Keratinocyte (primary cell): ENCODE measurements around the gene ZNF23. TPM values are rescaled to one million over a fixed set of nuclear protein-coding genes. Genes with fewer than 3 reads are reported as not detected.

Source experiments
- DNase-seq: peaks from one replicate; pipeline ENCODE4 v3.0.0-alpha.2; 2011; ENCODE audit warnings: low read depth, missing footprints, low spot score
- FAIRE-seq: peaks from 2 replicates; lab custom pipeline; 2011; peaks lifted over from hg19 to GRCh38; lab: Jason Lieb, UNC
- H2AFZ ChIP-seq: 2 replicates; pipeline ENCODE4 v1.6.0; 2012; ENCODE audit warnings: low read length, control low read depth, inconsistent platforms; ENCODE audit not compliant: control insufficient read depth
- H3K27ac ChIP-seq: 2 replicates; pipeline ENCODE4 v1.5.1; 2011; ENCODE audit warnings: low read length; ENCODE audit not compliant: control insufficient read depth, insufficient read depth
- H3K27me3 ChIP-seq: 3 replicates; pipeline ENCODE4 v1.6.0; 2011; ENCODE audit warnings: low read length; ENCODE audit not compliant: control insufficient read depth, insufficient read depth; ENCODE audit errors: extremely low read depth
- H3K36me3 ChIP-seq, 2 experiments: 2 replicates in 1 of 2; 3 replicates in 1 of 2; pipeline ENCODE4 v1.5.1; 2011; ENCODE audit warnings: low read length in 2 of 2, mild to moderate bottlenecking in 1 of 2; ENCODE audit not compliant: control insufficient read depth in 2 of 2, insufficient read depth in 2 of 2; ENCODE audit errors: extremely low read depth in 1 of 2
- H3K4me1 ChIP-seq: 3 replicates; pipeline ENCODE4 v1.5.1; 2011; ENCODE audit warnings: low read length; ENCODE audit not compliant: control insufficient read depth, insufficient read depth; ENCODE audit errors: extremely low read depth
- H3K4me2 ChIP-seq: 3 replicates; pipeline ENCODE4 v1.6.0; 2011; ENCODE audit warnings: low read depth, low read length; ENCODE audit not compliant: control insufficient read depth, insufficient read depth; ENCODE audit errors: extremely low read depth
- H3K4me3 ChIP-seq, 3 experiments: fragments of 200-600 bp in 1 of 3; sonication (generic) in 1 of 3; 2 replicates in 2 of 3; 3 replicates in 1 of 3; pipeline ENCODE4 v1.5.1; 2011 to 2016; ENCODE audit warnings: low read length in 3 of 3, mild to moderate bottlenecking in 3 of 3, control low read depth in 2 of 3, inconsistent platforms in 1 of 3, low read depth in 1 of 3, mixed read lengths in 1 of 3, mixed run types in 1 of 3, moderate library complexity in 1 of 3; ENCODE audit not compliant: control insufficient read depth in 2 of 3, insufficient read depth in 2 of 3; ENCODE audit errors: extremely low read depth in 1 of 3
- H3K79me2 ChIP-seq: 2 replicates; pipeline ENCODE4 v1.6.0; 2012; ENCODE audit warnings: low read length; ENCODE audit not compliant: control insufficient read depth, insufficient read depth
- H3K9ac ChIP-seq: 3 replicates; pipeline ENCODE4 v1.6.0; 2011; ENCODE audit warnings: low read length; ENCODE audit not compliant: control insufficient read depth, insufficient read depth; ENCODE audit errors: extremely low read depth
- H3K9me1 ChIP-seq: 3 replicates; pipeline ENCODE4 v1.6.0; 2011; ENCODE audit warnings: low read length; ENCODE audit not compliant: control insufficient read depth, insufficient read depth; ENCODE audit errors: extremely low read depth
- H3K9me3 ChIP-seq: 2 replicates; pipeline ENCODE4 v1.5.1; 2012; ENCODE audit warnings: low read depth, low read length; ENCODE audit not compliant: control insufficient read depth
- H4K20me1 ChIP-seq: 3 replicates; pipeline ENCODE4 v1.6.0; 2011; ENCODE audit warnings: low read length; ENCODE audit not compliant: control insufficient read depth, insufficient read depth; ENCODE audit errors: extremely low read depth
- CTCF ChIP-seq, 3 experiments: IDR thresholded peaks in 1 of 3; conservative IDR thresholded peaks in 1 of 3; optimal IDR thresholded peaks in 1 of 3; 2 replicates in 2 of 3; 3 replicates in 1 of 3; pipeline versions ENCODE3 to v1.5.1; 2011; ENCODE audit warnings: low read length in 3 of 3, mild to moderate bottlenecking in 3 of 3, moderate library complexity in 2 of 3, control low read depth in 1 of 3, inconsistent platforms in 1 of 3; ENCODE audit not compliant: insufficient read depth in 2 of 3; ENCODE audit errors: extremely low read depth in 1 of 3
- EZH2 ChIP-seq: IDR thresholded peaks from one replicate; pipeline ENCODE4 v1.6.1; 2012; ENCODE audit warnings: inconsistent platforms, mild to moderate bottlenecking, low read length, moderate library complexity
- dilution Hi-C: fragments of 300-500 bp; cut with MboI; formaldehyde crosslinking; loops from one replicate; pipeline ENCODE4 v1.7.0; 2020; ENCODE audit warnings: low sequenced_read_pairs; ENCODE audit not compliant: extremely low pct_ligation_motif_present
- polyA plus RNA-seq, 5 experiments: library from polyadenylated mRNA; depleted of rRNA in 3 of 5; stranded (reverse) in 3 of 5; stranded (forward) in 1 of 5; unstranded in 1 of 5; fragments of >200 nt; gene quantifications; 1 replicate in 1 of 5; 2 replicates in 3 of 5; 3 replicates in 1 of 5; pipeline versions ENCODE4 v1.2.1 to v1.2.3, GENCODE V29; 2011 to 2012; ENCODE audit warnings: missing spikeins in 2 of 5, low read depth in 1 of 5, low replicate concordance in 1 of 5

Gene ZNF23
- polyA plus RNA-seq, 1 donor (not counting 4 experiments of a cell fraction or from before 2014, with no cell fraction given) = 8.2 TPM

- dilution Hi-C loops = no loop called here
- H3K27me3 ChIP-seq = no peaks in the 10 kb centered on the region
- H2AFZ ChIP-seq = no peak overlapping the region
- no peak overlapping the region for H3K9ac ChIP-seq
- H4K20me1 ChIP-seq = no peaks in the 10 kb centered on the region
- FAIRE-seq (no peak), DNase-seq (no peak)
- no peak overlapping the region for H3K4me2 ChIP-seq
- no peak for TF ChIP-seq EZH2
- H3K9me3 ChIP-seq = no peaks in the 10 kb centered on the region
- no peak overlapping the region for H3K27ac ChIP-seq
- H3K4me3 ChIP-seq = no peak overlapping the region
- H3K9me1 ChIP-seq = no peaks in the 10 kb centered on the region
- H3K79me2 ChIP-seq = no peaks in the 10 kb centered on the region
- H3K4me1 ChIP-seq = no peaks in the 10 kb centered on the region
- no peaks in the 10 kb centered on the region for H3K36me3 ChIP-seq
Observed at GRCh38 chr16:71432906-71433305, 29.1 kb downstream of the ZNF23 start.

- no peak overlapping the region for H3K4me2 ChIP-seq
- H3K9me1 ChIP-seq = no peaks in the 10 kb centered on the region
- no peak for TF ChIP-seq EZH2
- no peak for TF ChIP-seq CTCF (optimal IDR thresholded peaks at IDR 0.05 in 1 of 3, IDR thresholded peaks at IDR 0.05 in 1 of 3, conservative IDR thresholded peaks at IDR 0.05 in 1 of 3; ENCODE audit: extremely low read depth in 1 of 3, insufficient read depth in 2 of 3, low read length in 3 of 3)
- H3K9ac ChIP-seq = no peak overlapping the region
- dilution Hi-C loops = no loop called here
- FAIRE-seq (no peak), DNase-seq (no peak)
- H3K27me3 ChIP-seq = no peaks in the 10 kb centered on the region
- no peak overlapping the region for H3K27ac ChIP-seq
- no peaks in the 10 kb centered on the region for H3K4me1 ChIP-seq
- no peaks in the 10 kb centered on the region for H3K36me3 ChIP-seq
- H4K20me1 ChIP-seq = no peaks in the 10 kb centered on the region
- no peak overlapping the region for H2AFZ ChIP-seq
- H3K4me3 ChIP-seq = no peak overlapping the region
- no peaks in the 10 kb centered on the region for H3K9me3 ChIP-seq
- no peaks in the 10 kb centered on the region for H3K79me2 ChIP-seq
Observed at GRCh38 chr16:71431991-71432390, 30.1 kb downstream of the ZNF23 start.

- no peaks in the 10 kb centered on the region for H3K36me3 ChIP-seq
- no peaks in the 10 kb centered on the region for H4K20me1 ChIP-seq
- H3K9me3 ChIP-seq = no peaks in the 10 kb centered on the region
- FAIRE-seq = no peak
- TF ChIP-seq EZH2 (no peak), CTCF (optimal IDR thresholded peaks at IDR 0.05 in 1 of 3, IDR thresholded peaks at IDR 0.05 in 1 of 3, conservative IDR thresholded peaks at IDR 0.05 in 1 of 3; ENCODE audit: extremely low read depth in 1 of 3, insufficient read depth in 2 of 3, low read length in 3 of 3) (no peak)
- H3K4me3 ChIP-seq = no peak overlapping the region
- no peak overlapping the region for H2AFZ ChIP-seq
- H3K27me3 ChIP-seq = no peaks in the 10 kb centered on the region
- H3K27ac ChIP-seq = no peak overlapping the region
- H3K79me2 ChIP-seq = no peaks in the 10 kb centered on the region
- no peak overlapping the region for H3K9ac ChIP-seq
- dilution Hi-C loops = no loop called here
- H3K4me2 ChIP-seq = no peak overlapping the region
- no peaks in the 10 kb centered on the region for H3K9me1 ChIP-seq
- no peak for DNase-seq
- no peaks in the 10 kb centered on the region for H3K4me1 ChIP-seq
Observed at GRCh38 chr16:71431176-71431575, 30.9 kb downstream of the ZNF23 start.
